Renal cortex interstitium (tissue), 11 donors: ENCODE measurements around the gene RXRA. TPM values are rescaled to one million over a fixed set of nuclear protein-coding genes. Genes with fewer than 3 reads are reported as not detected.

Experiments
- DNase-seq, 11 donors: peaks; one replicate each; pipeline ENCODE4 v3.0.0-alpha.2; 2013; ENCODE audit warnings: low read depth in 9 of 11, low spot score in 4 of 11; ENCODE audit errors: extremely low read depth in 1 of 11
- polyA plus RNA-seq, 3 donors: library from polyadenylated mRNA; unstranded; fragments of 120-200 nt; gene quantifications; one replicate each; pipeline ENCODE4 v1.2.1, GENCODE V29; 2013; ENCODE audit not compliant: insufficient read length in 3 of 3

The RXRA gene
- polyA plus RNA-seq, 3 donors: 33.5 to 51.7 (median 44.8) TPM

DNA sequence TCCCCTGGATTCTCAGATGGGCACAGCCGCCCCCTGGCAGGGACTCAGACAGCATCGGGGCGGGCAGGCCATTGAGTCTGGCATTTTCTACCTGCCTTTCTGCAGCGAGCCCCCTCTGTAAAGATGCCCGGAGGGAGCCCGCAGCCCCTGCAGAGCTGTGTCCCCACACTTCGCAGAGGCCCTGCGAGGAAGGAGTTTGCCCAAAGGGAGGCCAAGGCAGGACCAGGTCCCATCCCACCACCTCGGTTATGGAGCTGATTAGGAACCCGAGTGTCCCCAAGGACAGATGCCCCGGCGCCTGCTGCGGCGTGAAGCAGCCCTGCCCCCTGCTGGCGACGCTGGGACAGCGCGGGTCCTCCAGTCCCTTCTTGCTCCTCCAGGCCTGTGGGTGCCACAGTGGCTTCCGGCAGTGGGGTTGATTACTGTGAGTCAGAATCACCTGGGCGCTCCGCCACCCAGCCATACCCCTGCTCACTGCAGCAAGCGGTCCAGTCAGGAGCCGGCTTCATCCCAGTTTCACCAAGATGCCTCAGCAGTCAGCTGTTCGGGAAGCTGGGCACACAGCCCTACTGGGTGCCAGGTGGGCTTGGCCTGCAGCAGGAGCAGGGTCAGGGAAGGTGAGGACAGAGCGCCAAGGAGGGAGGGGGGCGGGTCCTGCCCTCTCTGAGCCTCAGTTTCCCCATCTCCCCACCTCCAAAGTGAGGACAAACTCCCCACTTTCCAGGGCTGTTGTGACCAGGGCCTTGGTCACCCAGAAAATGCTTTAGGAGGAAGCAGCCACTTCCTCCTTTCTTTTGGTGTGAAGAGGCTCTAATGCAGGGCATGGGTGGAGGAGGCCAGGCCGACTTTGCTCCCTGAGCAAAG is 117.2 kb downstream of the RXRA start:
- peak in 5 of 11 donors; percentile 51 to 70 (median 67) for DNase-seq

DNA sequence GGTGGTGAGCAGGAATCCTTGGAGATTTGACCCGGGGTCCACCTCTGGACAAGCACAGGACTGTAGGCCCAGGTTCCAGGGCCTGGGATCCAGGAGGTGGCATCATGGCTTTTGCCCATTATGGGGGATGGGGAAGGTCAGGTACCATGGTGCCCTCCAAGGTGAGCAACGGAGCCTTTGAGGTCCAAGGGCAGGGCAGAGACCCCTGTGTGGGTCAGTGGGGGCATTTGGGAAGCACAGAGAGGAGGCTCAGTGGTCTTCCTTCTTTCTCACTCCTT is 117.7 kb downstream of the RXRA start:
- no peak for DNase-seq

DNA sequence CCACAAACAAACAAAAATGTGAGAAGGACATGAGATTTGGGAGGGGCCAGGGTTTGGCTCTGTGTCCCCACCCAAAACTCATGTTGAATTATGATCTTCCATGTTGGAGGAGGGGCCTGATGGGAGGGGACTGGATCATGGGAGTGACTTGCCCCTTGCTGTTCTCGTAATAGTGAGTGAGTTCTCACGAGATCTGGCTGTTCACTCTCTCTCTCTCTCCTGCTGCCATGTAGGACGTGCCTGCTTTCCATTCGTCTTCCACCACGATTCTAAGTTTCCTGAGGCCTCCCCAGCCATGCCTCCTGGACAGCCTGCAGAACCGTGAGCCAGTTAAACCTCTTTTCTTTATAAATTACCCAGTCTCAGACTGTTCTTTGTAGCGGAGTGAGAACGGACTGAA is 118.7 kb downstream of the RXRA start:
- no peak for DNase-seq

DNA sequence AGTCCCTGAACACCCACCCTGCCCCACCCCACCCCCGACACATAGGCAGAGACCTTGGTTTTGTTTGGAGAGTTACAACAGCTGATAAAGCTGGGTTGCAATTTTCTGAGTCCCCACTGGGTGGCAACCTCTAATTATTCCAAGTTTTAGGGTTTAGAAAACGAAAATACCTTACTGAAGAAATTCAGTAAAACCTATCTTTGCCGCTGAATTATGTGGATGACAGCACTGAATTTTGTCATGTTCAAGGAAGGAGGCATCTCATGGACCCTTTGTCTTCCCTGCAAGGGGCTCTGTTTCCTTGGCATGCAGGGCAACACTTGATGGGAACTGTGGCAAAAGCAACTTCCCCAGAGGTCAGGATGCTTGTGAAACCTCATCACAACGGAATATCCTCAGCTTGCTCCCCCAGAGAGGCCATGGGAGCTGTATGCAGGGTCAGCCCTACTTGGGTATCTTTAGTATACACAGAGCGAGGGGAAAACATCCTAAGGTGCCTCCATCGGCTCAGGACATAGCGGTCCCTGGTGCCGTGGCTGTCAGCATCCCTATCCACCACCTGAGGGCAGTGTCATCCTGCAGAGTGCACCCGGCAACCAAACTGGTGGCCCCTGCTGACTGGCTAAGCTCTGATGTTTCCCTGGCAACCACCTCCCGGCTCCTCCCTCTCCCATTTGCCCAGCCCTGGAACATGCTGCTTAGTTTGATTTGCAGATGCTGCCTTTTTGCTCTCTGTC is 123.1 kb downstream of the RXRA start:
- peak; percentile 71 to 93 (median 89) for DNase-seq

DNA sequence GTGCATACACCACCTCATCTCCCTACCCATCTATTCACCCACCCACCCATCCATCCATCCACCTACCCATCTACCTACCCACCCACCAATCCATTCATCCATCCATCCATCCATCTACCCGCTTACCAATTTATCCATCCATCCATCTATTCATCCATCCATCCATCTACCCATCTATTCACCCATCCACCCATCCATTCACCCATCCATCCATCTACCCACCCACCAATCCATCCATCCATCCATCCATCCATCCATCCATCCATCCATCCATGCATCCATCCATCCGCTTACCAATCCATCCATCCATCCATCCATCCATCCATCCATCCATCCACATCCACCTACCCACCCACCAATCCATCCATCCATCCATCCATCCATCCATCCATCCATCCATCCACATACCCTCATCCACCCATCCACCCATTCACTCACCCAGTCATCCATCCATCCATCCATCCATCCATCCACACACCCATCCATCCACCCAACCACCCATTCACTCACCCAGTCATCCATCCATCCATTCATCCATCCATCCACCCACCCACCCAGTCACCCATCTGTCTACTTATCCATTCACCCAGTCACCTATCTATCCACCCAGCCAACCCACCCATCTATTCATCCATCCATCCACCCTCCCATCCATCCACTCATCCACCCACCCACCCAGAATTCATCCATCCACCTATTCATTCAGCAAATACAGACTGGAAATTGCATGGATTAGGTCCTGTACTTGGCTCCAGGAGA is 125.6 kb downstream of the RXRA start:
- DNase-seq: no peak

DNA sequence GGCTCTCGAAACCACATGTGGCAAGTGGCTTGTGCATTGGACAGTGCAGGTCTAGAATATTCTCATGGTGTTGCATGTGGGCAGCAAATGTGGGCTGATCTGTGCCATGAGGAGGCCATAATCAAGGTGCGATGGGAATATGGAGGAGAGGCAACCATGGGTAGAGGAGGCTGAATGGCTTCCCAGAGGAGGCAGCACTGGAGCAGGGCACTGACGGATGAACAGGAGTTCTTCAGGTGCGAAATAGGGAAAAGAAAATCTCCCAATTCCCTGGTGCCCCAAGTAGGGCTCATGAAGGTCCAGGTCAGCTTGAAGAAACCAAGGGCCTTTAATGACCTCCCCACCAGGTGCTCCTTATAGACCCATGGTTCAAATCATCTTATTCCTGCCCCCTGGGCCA is 126.5 kb downstream of the RXRA start:
- no peak for DNase-seq

DNA sequence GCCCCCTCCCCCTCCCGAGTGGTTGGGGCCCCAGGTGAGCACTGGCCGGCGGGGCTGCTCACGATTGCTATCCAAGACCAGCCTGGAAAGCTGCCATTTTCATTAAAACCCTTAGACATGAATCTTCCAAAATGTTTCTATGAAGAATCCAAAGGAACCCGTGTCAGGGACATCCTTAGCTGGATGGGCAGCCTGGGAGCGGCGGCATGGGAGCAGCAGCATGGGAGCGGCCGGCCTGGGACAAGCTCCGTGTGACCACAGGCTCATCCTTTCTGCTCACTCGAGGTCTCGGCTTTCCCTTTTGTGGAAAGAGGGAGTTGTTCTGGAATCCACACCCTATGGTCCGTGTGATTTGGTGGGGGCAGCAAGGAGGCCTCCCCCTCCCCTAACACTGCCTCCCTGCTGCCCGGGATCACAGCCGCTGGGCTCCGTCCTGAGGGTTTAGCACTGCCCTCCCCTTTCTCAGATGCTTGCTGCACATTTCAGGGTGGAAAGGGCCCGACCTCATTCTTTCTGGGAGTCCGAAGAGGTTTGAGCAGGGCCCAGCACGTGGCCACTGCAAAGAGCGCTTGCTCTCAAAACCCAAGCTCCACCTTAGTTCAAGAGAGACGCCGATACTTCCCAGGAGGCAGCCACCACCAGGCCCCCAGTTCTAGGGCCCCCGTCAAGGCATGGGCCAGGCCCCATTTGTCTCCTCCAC is 127.7 kb downstream of the RXRA start:
- no peak for DNase-seq

DNA sequence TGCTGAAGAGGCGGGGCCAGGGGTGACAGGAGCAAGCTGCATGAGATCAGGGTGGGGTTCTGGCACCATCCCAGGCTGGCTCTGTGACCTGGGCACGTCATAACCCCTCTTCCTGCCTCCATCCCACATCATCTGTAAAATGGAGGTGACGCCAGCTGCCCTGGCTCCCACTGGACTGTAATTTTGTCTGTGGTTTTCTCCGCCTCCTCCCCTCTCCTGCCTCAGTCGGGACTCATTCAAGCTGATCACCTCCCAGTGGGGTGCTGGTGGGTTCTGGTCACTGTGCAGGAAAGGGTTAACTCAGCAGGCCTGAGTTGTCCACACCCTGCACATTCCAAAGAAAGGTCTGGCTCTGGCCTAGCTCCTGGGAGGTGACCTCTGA is 128.2 kb downstream of the RXRA start:
- DNase-seq: no peak

DNA sequence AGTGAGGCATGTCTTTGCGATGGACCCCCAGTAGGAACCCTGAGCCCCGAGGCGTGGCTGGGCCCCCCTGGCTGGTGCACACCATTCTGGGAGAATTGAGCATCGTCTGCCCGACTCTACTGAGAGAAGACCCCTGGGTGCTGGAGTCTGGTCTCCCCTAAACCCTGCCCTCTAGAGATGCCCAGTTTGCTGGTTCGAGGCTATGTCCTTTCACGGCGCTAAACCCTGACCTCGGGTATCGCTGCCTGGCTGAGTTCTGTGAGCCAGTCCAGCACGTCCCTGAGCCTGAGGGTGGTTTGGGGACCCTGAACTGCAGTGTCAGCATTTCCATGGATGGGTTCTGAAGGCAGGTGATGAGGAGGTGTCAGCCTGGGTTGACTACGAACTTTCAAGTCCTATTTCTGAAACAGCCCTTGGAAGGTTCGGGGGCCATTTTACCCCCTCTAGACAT is 128.8 kb downstream of the RXRA start:
- no peak for DNase-seq

DNA sequence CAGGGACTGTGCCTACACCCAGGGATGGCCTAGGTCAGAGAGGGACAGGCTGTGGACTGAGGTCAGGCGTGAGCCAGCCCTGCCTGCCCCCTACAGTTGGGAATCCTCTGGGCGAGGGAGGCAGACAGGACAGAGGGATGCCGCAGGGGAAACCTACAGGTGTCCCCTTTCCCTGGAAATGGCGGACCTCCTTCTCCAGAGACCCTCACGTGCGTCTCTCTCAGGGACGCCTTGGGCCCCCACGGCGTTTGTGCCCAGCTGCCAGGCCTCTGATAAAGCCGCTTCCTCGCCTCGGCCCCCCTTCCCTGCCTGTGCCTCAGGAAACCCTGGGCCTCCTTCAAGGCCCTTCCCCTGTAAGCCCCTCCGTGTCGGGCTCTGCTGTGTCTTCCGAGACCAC is 129.3 kb downstream of the RXRA start:
- no peak for DNase-seq

DNA sequence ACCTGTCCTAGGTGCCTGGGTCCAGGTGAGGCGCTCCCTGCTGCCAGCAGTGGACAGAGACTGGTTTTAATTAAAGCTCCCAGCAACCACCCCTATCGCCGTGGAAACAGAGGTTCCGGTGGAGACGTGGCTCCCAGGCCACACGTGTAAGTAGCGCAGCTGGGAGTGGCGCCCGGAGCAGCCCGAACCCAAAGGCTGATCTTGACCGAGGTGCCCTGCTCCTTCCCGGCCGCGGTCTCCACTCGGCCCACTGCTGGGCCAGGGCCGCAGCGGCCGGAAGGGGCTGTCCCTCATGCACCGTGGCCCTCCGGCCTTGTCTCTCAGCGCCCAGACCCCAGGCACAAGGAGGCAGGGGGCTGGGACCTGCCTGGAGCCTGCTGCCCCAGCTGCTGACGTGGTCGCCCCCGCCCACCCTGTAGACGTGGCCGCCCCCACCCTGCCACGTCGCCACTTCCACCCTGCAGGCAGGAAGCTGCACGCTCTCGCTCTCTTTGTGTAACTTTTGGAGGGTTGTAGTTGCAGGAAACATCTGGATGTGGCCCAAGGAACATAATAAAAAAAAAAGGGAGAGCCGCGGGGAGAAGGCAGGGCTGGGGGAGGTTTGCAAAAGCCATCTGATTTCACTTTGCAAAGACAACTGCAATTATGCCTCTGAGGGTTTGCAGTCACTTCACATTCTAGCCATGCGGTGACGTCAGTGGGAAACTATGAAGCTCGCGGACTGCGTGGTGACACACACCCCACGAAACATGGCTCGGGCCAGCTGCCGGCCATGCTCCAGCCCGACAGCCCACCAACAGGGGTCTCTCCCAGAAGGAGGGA is 129.9 kb downstream of the RXRA start:
- DNase-seq: peak; percentile 70 to 93 (median 80)

DNA sequence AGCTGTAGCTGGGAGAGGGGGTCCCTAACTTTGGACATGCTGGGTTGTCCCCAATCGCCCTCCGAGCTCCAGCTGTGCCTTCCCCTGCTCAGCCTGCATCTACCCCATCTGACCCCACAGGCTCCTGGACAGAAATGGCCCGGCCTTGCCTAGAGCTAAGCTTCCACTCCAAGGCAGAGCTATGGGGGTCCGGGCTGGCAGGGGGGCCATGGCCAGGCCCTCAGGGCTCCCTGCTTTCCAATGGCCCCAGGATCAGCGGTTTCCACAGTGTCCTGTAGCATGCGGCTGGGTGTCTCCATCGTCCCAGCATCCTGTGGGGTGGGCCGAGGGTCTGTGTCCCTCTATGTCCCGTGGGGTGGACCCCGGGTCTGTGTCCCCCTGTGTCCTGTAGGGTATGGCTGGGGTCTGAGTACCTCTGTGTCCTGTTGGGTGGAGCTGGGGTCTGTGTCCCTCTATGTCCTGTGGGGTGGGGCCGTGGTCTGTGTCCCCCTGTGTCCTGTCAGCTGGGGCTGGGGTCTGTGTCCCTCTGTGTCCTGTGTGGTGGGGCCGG is 130.6 kb downstream of the RXRA start:
- DNase-seq: no peak

DNA sequence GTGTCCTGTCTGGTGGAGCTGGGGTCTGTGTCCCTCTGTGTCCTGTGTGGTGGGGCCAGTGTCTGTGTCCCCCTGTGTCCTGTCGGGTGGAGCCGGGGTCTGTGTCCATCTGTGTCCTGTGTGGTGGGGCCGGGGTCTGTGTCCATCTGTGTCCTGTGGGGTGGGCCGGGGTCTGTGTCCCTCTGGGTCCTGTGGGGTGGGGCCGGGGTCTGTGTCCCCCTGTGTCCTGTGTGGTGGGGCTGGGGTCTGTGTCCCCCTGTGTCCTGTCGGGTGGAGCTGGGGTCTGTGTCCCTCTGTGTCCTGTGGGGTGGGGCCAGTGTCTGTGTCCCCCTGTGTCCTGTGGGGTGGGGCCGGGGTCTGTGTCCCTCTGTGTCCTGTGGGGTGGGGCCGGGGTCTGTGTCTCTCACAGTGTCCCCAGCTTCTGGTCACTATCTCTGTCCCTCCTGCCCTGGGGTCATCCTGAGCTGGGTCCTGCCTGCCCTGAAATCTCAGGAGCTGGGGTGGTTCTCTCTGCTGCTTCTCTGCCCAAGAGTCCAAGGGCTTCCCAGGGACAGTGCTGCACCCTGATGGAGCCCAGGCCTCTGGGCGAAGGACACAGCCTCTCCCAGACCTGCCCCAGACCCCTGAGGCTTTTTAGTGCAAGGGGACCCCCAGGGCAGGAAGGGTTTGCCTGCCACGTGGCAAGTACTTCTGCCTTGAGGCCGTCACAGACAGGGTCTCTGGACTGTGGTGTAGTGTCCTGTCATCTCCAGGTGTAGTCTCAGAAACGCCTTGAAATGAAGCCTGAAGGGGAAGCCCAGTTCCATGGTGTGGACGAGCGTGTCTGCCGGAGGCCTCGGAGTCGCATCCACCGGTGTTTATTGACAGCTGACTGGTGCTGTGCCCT is 131.3 kb downstream of the RXRA start:
- no peak for DNase-seq

DNA sequence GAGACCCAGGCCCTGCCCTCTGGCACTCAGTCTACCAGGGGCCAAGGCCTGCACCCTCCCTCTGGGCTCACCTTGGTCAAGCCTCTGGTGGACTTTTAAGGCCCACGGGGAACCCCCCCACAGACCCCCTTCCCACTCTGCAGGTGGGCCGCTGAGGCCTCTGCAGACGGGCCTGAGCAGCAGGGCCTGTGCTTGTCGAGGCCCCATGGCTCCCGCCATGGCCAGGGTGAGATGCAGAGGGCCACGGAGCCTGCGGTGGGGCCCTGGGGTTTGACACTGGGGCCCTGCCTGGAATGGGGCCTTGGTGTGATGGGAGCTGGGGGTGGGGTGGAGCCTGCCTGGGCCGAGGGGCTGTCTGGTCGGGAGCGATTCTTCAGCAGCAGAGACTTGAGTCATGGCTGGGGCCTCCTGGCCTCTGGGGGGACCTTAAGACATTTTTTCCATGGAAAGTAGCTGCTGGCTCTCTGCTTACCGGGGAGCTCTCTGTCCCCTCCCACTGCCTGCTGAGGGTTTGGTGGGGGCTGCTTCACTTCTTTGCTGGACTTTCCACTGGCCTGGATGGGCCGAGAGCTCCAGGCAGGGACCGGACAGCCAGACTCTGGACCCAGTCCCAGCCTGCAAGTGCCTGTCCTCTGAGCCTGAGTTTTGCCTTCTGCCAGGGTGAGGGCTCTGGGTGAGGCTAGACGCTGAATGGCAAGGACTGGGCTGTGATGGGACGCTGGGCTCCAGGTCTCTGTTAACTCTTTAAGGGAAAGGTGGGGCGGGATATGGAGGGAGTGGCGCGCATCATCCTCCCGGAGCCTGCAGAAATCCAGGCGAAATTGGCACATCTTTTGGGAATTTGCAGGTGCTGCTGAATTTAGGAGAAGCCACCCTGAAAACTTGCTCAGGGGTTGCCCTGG is 132.2 kb downstream of the RXRA start:
- DNase-seq: no peak

DNA sequence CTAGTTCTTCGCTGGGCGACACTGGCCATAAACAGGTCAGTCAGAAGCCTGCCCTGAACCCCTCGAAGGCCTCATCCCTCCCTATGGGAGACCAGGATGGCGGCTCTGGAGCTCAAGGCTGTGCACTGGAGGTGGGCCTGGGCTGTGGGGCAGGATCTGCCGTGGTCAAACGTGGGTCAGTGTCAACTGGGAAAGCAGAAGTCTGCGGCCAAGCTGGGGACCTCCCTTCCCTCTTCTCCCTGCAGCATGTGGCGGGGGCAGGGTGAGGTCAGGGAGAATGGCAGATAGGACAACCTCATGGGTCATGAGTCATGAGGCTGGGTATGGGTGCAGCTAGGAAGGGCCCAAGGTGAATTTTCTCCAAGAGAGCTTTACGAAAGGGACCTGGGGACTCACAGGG is 132.9 kb downstream of the RXRA start:
- DNase-seq: no peak

DNA sequence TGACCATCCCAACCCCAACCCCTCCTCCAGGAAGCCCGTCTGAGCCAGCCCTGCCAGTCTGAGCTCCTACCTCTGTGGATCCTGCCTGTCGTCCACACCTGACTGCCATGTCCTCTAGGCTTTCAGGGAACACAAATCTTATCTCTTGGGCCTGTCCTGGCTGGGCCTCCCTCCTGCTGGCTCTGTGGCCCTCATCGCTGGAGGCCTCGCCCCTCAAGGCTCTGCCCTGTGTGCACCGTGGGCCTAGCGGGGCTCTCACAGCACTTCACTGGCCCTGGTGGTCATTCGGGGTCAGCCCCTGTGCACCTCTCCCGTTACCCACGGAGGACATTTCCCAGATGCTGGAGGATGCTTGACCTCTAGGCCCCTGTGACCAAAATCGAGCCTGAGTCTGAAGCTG is 133.3 kb downstream of the RXRA start:
- no peak for DNase-seq
